ENCODE results near the gene TGFBR3.

The TGFBR3 gene

DNA sequence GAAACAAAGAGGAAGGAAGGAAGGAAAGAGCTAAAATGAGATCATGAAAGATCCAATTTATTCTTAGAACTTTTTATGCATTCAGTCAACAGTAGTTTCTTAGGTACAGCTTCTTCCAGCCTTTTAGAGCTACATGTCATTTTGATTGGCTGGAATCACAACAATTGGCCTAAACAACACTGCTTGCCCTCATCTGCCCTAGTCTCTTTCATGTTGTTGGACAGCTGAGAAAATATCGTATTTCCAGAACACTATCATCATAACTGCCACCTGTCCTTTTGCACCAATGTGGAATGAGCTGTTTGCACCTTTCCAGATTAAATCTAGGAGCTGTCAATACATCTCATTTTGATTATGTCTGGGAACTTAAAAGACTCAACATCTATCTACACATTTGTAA lies 161.7 kb downstream of the TGFBR3 start:
- H3K9me3 Mint-ChIP-seq, result no peaks in the 10 kb centered on the region
- peak overlapping the region; percentile 3 to 66 (median 61) for H3K27ac Mint-ChIP-seq
- H3K27me3 Mint-ChIP-seq (ENCODE audit: low read depth), result no peaks in the 10 kb centered on the region
- H3K4me3 Mint-ChIP-seq, result no peak overlapping the region
- TF ChIP-seq, protein P1, sequence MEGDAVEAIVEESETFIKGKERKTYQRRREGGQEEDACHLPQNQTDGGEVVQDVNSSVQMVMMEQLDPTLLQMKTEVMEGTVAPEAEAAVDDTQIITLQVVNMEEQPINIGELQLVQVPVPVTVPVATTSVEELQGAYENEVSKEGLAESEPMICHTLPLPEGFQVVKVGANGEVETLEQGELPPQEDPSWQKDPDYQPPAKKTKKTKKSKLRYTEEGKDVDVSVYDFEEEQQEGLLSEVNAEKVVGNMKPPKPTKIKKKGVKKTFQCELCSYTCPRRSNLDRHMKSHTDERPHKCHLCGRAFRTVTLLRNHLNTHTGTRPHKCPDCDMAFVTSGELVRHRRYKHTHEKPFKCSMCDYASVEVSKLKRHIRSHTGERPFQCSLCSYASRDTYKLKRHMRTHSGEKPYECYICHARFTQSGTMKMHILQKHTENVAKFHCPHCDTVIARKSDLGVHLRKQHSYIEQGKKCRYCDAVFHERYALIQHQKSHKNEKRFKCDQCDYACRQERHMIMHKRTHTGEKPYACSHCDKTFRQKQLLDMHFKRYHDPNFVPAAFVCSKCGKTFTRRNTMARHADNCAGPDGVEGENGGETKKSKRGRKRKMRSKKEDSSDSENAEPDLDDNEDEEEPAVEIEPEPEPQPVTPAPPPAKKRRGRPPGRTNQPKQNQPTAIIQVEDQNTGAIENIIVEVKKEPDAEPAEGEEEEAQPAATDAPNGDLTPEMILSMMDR (IDR thresholded peaks at IDR 0.05; ENCODE audit: unreplicated experiment in 3 of 3), result no peak
- H3K36me3 Mint-ChIP-seq (ENCODE audit: low read depth), result peaks cover 73% of the 10 kb centered on the region
- peaks cover 51% of the 10 kb centered on the region for H3K4me1 Mint-ChIP-seq

DNA sequence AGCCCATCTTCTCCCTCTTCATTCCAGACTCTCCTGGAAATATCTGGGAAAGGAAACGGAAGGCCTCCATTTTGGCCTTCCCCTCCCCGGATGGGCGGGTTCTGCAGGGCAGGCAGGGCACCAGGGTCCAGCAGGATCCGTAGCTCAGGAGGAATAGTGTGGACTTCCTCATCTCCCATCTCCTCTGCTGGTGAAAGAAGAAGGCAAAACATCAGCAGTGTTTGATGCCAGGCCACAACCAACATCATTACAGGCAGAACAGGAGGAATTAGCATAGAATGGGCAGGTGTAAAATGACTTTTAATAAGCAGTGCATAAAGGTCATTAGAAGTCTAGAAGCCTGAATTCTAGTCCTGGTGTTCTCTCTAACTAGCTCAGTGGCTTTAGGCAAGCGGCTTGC lies 165.9 kb downstream of the TGFBR3 start:
- Mint-ChIP-seq H3K27ac (no peak overlapping the region), H3K27me3 (ENCODE audit: low read depth) (no peaks in the 10 kb centered on the region), H3K36me3 (ENCODE audit: low read depth) (peaks cover 65% of the 10 kb centered on the region), H3K9me3 (no peaks in the 10 kb centered on the region), H3K4me1 (peaks cover 21% of the 10 kb centered on the region), H3K4me3 (no peak overlapping the region)
- TF ChIP-seq, protein P1 (IDR thresholded peaks at IDR 0.05; ENCODE audit: unreplicated experiment in 3 of 3), result no peak

DNA sequence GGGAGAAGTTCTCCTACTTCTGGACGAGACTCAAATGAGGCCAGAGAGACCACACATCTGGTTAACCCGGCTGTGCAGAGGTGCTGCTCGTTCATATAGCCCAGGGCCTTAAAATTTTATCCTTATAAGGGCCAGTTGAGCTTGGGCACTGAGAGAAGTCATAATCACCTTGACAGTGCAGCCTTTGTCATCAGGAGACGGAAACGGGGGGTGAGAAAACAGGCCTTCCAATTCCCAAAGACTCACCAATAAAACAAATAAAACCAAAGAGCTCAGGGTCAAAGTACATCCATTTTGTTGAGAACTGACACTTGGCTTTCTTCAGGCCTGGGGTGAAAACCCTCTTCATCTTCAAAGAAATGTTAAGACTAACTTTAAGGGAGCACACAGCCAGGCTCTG lies 167.1 kb downstream of the TGFBR3 start:
- H3K27me3 Mint-ChIP-seq (ENCODE audit: low read depth), result no peaks in the 10 kb centered on the region
- H3K27ac Mint-ChIP-seq, result no peak overlapping the region
- H3K36me3 Mint-ChIP-seq (ENCODE audit: low read depth), result peaks cover 70% of the 10 kb centered on the region
- TF ChIP-seq, protein P1 (IDR thresholded peaks at IDR 0.05; ENCODE audit: unreplicated experiment in 3 of 3), result no peak
- peaks cover 21% of the 10 kb centered on the region for H3K4me1 Mint-ChIP-seq
- no peaks in the 10 kb centered on the region for H3K9me3 Mint-ChIP-seq
- H3K4me3 Mint-ChIP-seq, result no peak overlapping the region

DNA sequence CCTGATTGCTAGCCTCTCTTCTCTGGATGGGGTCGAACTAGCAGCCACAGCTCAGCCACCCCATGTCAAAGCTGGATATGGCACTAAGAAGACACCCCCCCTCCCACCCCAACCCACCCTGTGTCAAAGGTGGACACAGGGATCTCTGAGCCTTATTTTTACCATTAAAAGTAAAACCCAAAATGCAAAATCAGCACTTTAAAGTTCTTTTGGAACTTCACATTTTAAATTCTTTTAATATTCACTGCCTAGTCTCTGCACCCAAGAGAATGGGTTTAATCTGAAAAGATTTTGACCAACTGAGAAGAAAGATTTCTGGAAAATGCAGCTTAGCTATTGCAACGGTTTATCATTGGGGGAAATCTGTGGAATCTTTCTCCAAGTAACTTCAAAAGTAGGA lies 167.6 kb downstream of the TGFBR3 start:
- Mint-ChIP-seq H3K9me3 (no peaks in the 10 kb centered on the region), H3K27ac (no peak overlapping the region), H3K4me1 (peaks cover 22% of the 10 kb centered on the region), H3K36me3 (ENCODE audit: low read depth) (peaks cover 70% of the 10 kb centered on the region), H3K27me3 (ENCODE audit: low read depth) (no peaks in the 10 kb centered on the region), H3K4me3 (no peak overlapping the region)
- TF ChIP-seq, protein P1 (IDR thresholded peaks at IDR 0.05; ENCODE audit: unreplicated experiment in 3 of 3), result no peak

DNA sequence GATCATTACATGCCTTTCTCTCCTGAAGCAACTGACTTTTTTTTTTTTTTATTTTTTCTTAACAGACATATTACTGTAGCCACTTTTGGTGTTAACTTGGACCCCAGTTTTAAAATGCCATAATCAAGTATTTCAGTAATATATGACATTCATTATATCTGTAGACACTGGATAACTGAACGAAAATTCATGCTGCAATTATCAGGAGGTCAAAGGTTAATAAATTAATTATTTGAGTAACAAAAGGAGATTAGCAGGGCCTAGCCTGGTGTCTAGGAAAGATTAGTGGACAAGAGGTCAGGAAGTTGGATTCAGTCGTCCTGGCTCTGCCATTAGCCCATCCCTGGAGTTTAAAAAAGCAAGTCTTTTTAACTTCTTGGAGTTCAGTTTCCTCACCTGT lies 168.1 kb downstream of the TGFBR3 start:
- H3K9me3 Mint-ChIP-seq, result no peaks in the 10 kb centered on the region
- H3K4me3 Mint-ChIP-seq, result no peak overlapping the region
- peaks cover 73% of the 10 kb centered on the region for H3K36me3 Mint-ChIP-seq (ENCODE audit: low read depth)
- no peaks in the 10 kb centered on the region for H3K27me3 Mint-ChIP-seq (ENCODE audit: low read depth)
- TF ChIP-seq, protein P1 (IDR thresholded peaks at IDR 0.05; ENCODE audit: unreplicated experiment in 3 of 3), result no peak
- no peak overlapping the region for H3K27ac Mint-ChIP-seq
- H3K4me1 Mint-ChIP-seq, result peaks cover 28% of the 10 kb centered on the region

DNA sequence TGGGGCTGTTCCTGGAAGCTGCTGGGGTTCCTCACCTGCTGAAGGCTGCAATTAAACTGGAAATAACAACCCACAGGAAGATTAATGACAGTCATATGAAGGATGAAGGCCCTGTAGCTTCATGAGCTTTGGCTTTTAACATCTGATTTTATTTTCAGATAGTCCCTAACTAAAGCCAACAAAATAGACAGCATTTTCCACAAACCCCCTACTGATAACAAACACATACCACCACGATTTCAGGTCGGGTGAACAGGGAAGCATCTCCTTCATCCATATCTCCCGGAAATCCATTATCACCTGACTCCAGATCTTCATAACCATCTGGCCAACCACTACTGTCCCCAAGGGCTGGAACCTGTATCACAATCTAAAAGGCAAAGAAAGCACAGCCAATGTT lies 169.6 kb downstream of the TGFBR3 start:
- TF ChIP-seq, protein P1 (IDR thresholded peaks at IDR 0.05; ENCODE audit: unreplicated experiment in 3 of 3), result no peak
- H3K4me3 Mint-ChIP-seq, result no peak overlapping the region

More for the DNA sequence above, 169.6 kb downstream of the TGFBR3 start:
- no peaks in the 10 kb centered on the region for H3K27me3 Mint-ChIP-seq (ENCODE audit: low read depth)
- peaks cover 41% of the 10 kb centered on the region for H3K4me1 Mint-ChIP-seq
- H3K27ac Mint-ChIP-seq, result peak overlapping the region in 1 of 3 experiments; percentile 40
- H3K9me3 Mint-ChIP-seq, result no peaks in the 10 kb centered on the region
- peaks cover 76% of the 10 kb centered on the region for H3K36me3 Mint-ChIP-seq (ENCODE audit: low read depth)

All from nephron (organoid).